Cardiac fibroblast (primary cell): ENCODE results near the gene TBC1D22B.

ENCODE experiments used
- DNase-seq, 2 donors: peaks; one replicate each; pipeline versions ENCODE4 v3.0.0 to v3.0.0-alpha.2; 2010; ENCODE audit warnings: low read depth in 2 of 2
- H3K4me3 ChIP-seq, 2 donors: replicated peaks in 1 of 2; 1 replicate in 1 of 2; 2 replicates in 1 of 2; pipeline ENCODE4 v1.5.1; 2011; ENCODE audit warnings: low read depth in 2 of 2, low read length in 2 of 2, mild to moderate bottlenecking in 2 of 2, moderate library complexity in 1 of 2
- TF ChIP-seq, protein P1 (sequence below): IDR thresholded peaks from one replicate; pipeline ENCODE4 v1.5.1; 2011; ENCODE audit warnings: low read depth, mild to moderate bottlenecking, low read length, inconsistent platforms

TBC1D22B gene

DNA sequence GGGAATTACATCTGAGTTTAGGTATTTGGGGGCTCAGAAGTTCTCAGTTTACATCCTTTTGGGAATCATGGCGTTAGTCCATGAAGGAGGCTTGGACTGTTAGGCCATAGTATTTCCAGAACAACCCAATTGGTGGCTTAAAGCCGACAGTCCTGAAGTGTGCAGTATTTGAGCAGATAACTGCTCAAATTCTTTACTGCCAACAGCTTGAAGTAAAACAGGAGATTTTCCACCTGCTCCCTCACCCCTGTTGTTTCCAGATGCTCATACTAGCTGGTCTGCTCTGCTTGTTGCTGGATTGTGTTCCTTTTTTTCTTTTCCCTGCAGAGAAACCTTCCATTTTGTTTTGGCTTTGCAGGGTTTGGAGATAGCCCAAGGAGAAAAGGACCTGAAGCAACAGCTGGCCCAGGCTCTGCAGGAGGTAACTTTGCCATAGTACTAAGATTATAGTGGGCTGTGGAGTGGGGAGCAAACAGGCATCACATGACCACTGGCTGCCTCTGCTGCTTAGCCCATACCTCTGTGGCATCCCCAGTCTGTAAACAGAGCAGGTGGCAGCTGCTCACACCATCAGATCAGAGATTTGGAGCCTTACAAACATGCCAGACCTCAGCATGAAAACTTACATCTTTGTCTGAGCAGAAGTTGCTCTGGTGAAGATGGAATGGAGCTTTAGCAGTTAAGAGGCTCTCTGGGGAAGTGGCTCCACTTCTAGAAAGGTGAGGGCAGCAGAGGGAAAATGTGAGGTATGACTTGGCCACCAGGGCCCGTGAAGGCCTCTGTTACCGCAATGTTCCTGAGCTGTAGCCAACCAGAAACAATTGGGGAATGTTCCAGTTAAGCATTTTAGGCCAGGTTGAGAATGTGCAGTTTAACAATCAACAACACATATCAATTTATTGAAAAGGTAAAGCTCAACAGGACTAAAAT is 113.8 kb downstream of the TBC1D22B start:
- TF ChIP-seq, protein P1, sequence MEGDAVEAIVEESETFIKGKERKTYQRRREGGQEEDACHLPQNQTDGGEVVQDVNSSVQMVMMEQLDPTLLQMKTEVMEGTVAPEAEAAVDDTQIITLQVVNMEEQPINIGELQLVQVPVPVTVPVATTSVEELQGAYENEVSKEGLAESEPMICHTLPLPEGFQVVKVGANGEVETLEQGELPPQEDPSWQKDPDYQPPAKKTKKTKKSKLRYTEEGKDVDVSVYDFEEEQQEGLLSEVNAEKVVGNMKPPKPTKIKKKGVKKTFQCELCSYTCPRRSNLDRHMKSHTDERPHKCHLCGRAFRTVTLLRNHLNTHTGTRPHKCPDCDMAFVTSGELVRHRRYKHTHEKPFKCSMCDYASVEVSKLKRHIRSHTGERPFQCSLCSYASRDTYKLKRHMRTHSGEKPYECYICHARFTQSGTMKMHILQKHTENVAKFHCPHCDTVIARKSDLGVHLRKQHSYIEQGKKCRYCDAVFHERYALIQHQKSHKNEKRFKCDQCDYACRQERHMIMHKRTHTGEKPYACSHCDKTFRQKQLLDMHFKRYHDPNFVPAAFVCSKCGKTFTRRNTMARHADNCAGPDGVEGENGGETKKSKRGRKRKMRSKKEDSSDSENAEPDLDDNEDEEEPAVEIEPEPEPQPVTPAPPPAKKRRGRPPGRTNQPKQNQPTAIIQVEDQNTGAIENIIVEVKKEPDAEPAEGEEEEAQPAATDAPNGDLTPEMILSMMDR: no peak
- peak in 1 of 2 donors; percentile 45 for DNase-seq
- no peak overlapping the region for H3K4me3 ChIP-seq

DNA sequence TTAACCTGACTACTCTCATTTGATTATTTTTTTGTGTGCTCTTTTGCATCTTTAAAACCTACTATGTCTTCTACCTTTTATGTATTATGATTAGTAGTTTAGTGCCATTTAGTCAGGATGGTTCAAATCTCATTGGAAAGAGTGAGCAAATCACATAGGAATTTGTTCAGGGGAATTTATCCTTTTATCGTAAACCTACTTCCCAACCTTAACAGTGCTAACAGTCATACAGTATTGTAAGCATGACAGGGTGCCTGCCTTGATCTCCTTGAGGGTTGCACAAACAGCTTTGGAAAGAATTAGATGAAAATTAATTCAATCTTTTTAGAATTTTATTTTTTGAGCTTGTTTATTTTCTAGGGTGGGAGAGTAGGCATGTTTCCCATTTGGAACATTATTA is 114.5 kb downstream of the TBC1D22B start:
- TF ChIP-seq, protein P1: no peak
- no peak overlapping the region for H3K4me3 ChIP-seq
- DNase-seq: peak; percentile 19 to 32

DNA sequence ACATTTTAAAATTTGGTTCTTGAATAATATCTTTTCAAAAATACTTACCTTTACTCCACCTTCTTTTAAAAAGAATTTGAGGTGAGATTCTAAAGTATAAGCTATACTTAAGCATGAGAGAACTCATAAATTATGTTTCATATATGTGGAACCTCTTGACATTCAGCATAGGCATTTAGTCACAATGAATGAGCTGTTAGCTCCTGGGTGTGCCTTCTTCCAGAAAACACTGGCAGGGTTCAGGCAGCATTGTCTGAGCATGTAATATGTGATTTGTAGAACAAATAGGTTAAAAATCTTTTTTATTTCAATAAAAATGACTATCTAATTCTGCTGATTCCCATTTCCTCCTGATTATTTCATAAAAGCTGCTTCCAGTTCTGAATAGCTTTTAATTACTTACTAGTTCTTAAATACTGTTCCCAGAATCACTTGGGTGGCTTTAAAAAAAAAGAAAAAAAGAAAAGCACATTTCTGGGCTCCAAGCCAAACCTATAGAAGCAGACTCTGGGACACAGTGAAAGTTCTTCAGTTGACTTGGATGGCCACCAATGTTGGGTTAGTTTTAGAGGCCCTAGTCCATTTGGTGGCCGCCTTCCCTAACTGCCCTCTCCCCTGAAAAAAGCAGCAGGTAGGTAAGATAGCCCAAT is 116.4 kb downstream of the TBC1D22B start:
- no peak overlapping the region for H3K4me3 ChIP-seq
- DNase-seq: peak; percentile 44 to 56
- TF ChIP-seq, protein P1: no peak

DNA sequence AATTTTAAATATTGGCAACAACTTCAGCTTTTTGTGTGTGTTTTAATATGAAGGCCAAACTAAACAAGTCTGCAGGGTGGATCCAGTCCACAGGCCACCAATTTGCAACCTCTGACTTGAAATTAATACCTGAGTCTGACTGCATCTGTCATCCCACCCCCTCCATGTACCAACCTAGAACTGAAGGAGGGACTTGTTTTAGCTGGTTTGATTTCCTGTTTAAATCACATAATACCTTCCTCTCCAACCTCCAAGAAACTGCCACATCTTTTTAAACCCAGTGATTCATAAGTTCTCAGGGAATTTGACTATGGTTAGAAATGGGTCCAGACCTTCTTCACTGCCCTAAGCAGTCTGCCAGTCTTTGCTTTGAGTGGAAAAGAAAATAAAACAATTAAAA is 117.8 kb downstream of the TBC1D22B start:
- H3K4me3 ChIP-seq: no peak overlapping the region
- TF ChIP-seq, protein P1: no peak
- DNase-seq: no peak

DNA sequence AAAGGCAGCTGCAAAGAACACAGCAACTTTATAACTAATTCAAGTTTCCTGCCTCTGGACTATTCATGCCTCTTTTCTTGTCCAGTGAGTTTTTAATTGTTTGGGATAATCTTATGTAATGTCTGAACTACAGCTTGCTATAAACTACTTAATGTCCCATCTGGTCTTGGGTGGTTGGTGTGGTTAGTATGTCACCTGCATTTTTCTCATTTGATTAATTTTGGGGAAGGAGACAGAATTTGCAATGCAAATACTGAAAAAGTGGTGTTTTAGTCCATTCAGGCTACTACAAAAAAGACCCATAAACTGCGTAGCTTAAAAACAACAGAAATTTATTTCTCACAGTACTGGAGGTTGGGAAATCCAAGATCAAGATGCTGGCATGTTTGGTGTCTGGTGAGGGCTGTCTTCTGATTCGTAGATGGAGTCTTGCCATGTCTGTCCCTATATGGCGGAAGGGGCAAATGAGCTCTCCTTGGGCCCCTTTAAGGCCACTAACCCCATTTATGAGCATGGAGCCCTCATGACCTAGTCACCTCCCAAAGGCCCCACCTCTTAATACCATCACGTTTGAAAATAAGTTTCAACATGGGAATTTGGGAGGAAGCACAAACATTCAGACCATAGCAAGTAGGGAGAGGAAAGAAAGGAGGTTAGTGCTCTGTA is 118.6 kb downstream of the TBC1D22B start:
- no peak for DNase-seq
- TF ChIP-seq, protein P1: no peak
- no peak overlapping the region for H3K4me3 ChIP-seq

DNA sequence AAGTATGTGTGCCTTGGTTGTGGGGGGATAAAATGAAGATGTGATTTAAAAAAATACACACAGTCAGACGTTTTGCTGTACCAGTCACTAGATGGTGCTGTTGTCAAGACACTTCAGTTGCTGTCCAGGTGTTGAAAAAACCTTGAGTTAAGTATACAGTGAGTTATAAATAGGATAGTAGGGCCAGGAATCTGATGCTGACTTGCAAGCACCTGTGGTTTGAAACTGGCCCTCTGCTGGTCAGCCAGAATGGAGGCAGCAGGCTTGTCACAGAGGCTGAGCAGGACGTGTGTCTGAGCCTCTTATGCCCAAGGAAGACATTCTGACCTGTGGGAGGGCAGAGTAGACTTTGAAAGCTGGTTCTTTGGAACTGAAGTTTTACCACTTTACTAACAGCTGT is 124.0 kb downstream of the TBC1D22B start:
- TF ChIP-seq, protein P1: peak; percentile 64
- peak; percentile 67 to 72 for DNase-seq
- no peak overlapping the region for H3K4me3 ChIP-seq
